Naive thymus-derived CD4-positive, alpha-beta T cell (primary cell): ENCODE data around the gene SAMD1. TPM values are rescaled to one million over a fixed set of nuclear protein-coding genes. Genes with fewer than 3 reads are reported as not detected.

Experiments
- polyA plus RNA-seq, 2 donors: library from polyadenylated mRNA; unstranded; fragments of 300-500 nt; fragmentation: Illumina TruSeq; gene quantifications; one replicate each; pipeline ENCODE4 v1.2.3, GENCODE V29; 2021
- total RNA-seq, 6 experiments: library from RNA in 5 of 6; stranded (reverse) in 5 of 6; gene quantifications; 1 replicate in 5 of 6; 2 replicates in 1 of 6; pipeline ENCODE4 v1.2.3 and lab custom pipeline; 2021 to 2026

Gene SAMD1
- total and polyA plus RNA-seq, 7 experiments from 2014 or later: 3.0 to 87.3 (median 48.2) TPM

Other genes starting within 250 kb of the SAMD1 start
- gene NANOS3, start 213.6 kb downstream of the SAMD1 start, total RNA-seq: 1 to 10 TPM in 2 of 5 experiments, not detected in 3; 1.3 to 3.4 TPM
- gene NANOS3, start 213.6 kb downstream of the SAMD1 start, polyA plus RNA-seq: not detected
- gene BRME1, start 184.6 kb downstream of the SAMD1 start, total RNA-seq: 10 to 100 TPM in 1 of 5 experiments, 1 to 10 TPM in 4; 1.8 to 13.7 (median 2.9) TPM
- gene BRME1, start 184.6 kb downstream of the SAMD1 start, polyA plus RNA-seq: 1 to 10 TPM in 1 of 2 donors, under 1 TPM in 1; 0.56 to 1.6 TPM
- 10 to 100 TPM; 21.0 to 33.1 (median 29.8) TPM for gene CC2D1A, start 184.6 kb downstream of the SAMD1 start, total RNA-seq
- 10 to 100 TPM in 1 of 2 donors, 1 to 10 TPM in 1; 4.1 to 13.3 TPM for gene CC2D1A, start 184.6 kb downstream of the SAMD1 start, polyA plus RNA-seq
- under 1 TPM in 1 of 5 experiments, not detected in 4; 0.59 TPM for gene PODNL1, start 152.3 kb downstream of the SAMD1 start, total RNA-seq
- under 1 TPM in 1 of 2 donors, not detected in 1; 0.33 TPM for gene PODNL1, start 152.3 kb downstream of the SAMD1 start, polyA plus RNA-seq
- gene DCAF15, start 138.2 kb downstream of the SAMD1 start, total RNA-seq: 10 to 100 TPM; 68.5 to 92.0 (median 87.2) TPM
- 1 to 10 TPM; 3.7 to 8.8 TPM for gene DCAF15, start 138.2 kb downstream of the SAMD1 start, polyA plus RNA-seq
- gene RFX1, start 84.4 kb downstream of the SAMD1 start, total RNA-seq: 10 to 100 TPM; 15.7 to 23.5 (median 20.5) TPM
- 1 to 10 TPM; 1.0 TPM for gene RFX1, start 84.4 kb downstream of the SAMD1 start, polyA plus RNA-seq
- gene RLN3, start 62.6 kb downstream of the SAMD1 start, total RNA-seq: not detected
- gene RLN3, start 62.6 kb downstream of the SAMD1 start, polyA plus RNA-seq: not detected
- 100 to 1,000 TPM in 1 of 5 experiments, 10 to 100 TPM in 4; 32.1 to 118 (median 83.2) TPM for gene IL27RA, start 59.0 kb downstream of the SAMD1 start, total RNA-seq
- gene IL27RA, start 59.0 kb downstream of the SAMD1 start, polyA plus RNA-seq: 100 to 1,000 TPM in 1 of 2 donors, 10 to 100 TPM in 1; 76.4 to 120 TPM
- under 1 TPM in 1 of 5 experiments, not detected in 4; 0.22 TPM for gene PALM3, start 28.7 kb downstream of the SAMD1 start, total RNA-seq
- gene PALM3, start 28.7 kb downstream of the SAMD1 start, polyA plus RNA-seq: not detected
- gene MISP3, start 18.0 kb downstream of the SAMD1 start, total RNA-seq: 1 to 10 TPM in 2 of 5 experiments, under 1 TPM in 3; 0.58 to 1.9 (median 0.91) TPM
- gene MISP3, start 18.0 kb downstream of the SAMD1 start, polyA plus RNA-seq: under 1 TPM; 0.18 to 0.19 TPM
- gene C19orf67, start 5.0 kb downstream of the SAMD1 start, total RNA-seq: under 1 TPM in 3 of 5 experiments, not detected in 2; 0.34 to 0.78 (median 0.60) TPM
- not detected for gene C19orf67, start 5.0 kb downstream of the SAMD1 start, polyA plus RNA-seq
- 100 to 1,000 TPM in 1 of 5 experiments, 10 to 100 TPM in 4; 41.3 to 101 (median 63.1) TPM for gene PRKACA, start 27.0 kb upstream of the SAMD1 start, total RNA-seq
- 1 to 10 TPM; 1.9 to 2.2 TPM for gene PRKACA, start 27.0 kb upstream of the SAMD1 start, polyA plus RNA-seq
- gene ASF1B, start 45.8 kb upstream of the SAMD1 start, total RNA-seq: 10 to 100 TPM in 1 of 5 experiments, 1 to 10 TPM in 3, under 1 TPM in 1; 0.98 to 79.0 (median 2.1) TPM
- gene ASF1B, start 45.8 kb upstream of the SAMD1 start, polyA plus RNA-seq: 1 to 10 TPM; 2.4 to 4.5 TPM
- 10 to 100 TPM; 12.4 to 39.4 (median 37.8) TPM for gene ADGRL1, start 115.4 kb upstream of the SAMD1 start, total RNA-seq
- gene ADGRL1, start 115.4 kb upstream of the SAMD1 start, polyA plus RNA-seq: 1 to 10 TPM in 1 of 2 donors, under 1 TPM in 1; 0.72 to 3.0 TPM